Astrocyte of the spinal cord (primary cell): ENCODE results near the gene ASIC1.

Experiments
- DNase-seq: peaks from one replicate; pipeline ENCODE4 v3.0.0; 2011; ENCODE audit warnings: low read depth, low spot score
- H3K4me3 ChIP-seq: 2 replicates; pipeline ENCODE4 v1.5.1; 2011; ENCODE audit warnings: low read depth, mild to moderate bottlenecking, low read length, moderate library complexity
- CTCF ChIP-seq: IDR thresholded peaks from 2 replicates; pipeline ENCODE4 v1.5.1; 2012; ENCODE audit warnings: low read depth, mild to moderate bottlenecking, low read length, inconsistent platforms
- in situ Hi-C: cut with HindIII; loops from 2 replicates; pipeline ENCODE4 v1.10.0; 2017; ENCODE audit warnings: low sequenced_read_pairs

ASIC1 gene

GRCh38 chr12:50066402-50066801 lies 9.0 kb downstream of the ASIC1 start:
- H3K4me3 ChIP-seq, result no peak overlapping the region
- in situ Hi-C loops, result no loop called here
- TF ChIP-seq CTCF, result no peak
- DNase-seq, result peak; percentile 70

DNA sequence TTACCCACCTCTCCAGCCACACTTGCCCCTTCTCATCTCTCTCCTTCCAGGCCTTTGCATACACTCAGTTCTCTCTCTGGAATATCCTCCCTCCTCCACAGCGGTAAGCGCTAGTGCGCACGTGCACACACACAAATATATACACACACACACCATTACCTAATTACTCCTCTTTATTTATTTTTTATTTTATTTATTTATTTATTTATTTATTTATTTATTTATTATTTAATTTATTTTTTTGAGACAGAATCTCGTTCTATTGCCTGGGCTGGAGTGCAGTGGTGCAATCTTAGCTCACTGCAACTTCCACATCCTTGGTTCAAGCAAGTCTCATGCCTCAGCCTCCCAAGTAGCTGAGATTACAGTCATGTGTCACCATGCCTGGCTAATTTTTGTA lies 11.7 kb downstream of the ASIC1 start:
- H3K4me3 ChIP-seq, result no peak overlapping the region
- DNase-seq, result no peak
- TF ChIP-seq CTCF, result no peak
- in situ Hi-C loops, result no loop called here

GRCh38 chr12:50069539-50069938 lies 12.1 kb downstream of the ASIC1 start:
- in situ Hi-C loops, result no loop called here

DNA sequence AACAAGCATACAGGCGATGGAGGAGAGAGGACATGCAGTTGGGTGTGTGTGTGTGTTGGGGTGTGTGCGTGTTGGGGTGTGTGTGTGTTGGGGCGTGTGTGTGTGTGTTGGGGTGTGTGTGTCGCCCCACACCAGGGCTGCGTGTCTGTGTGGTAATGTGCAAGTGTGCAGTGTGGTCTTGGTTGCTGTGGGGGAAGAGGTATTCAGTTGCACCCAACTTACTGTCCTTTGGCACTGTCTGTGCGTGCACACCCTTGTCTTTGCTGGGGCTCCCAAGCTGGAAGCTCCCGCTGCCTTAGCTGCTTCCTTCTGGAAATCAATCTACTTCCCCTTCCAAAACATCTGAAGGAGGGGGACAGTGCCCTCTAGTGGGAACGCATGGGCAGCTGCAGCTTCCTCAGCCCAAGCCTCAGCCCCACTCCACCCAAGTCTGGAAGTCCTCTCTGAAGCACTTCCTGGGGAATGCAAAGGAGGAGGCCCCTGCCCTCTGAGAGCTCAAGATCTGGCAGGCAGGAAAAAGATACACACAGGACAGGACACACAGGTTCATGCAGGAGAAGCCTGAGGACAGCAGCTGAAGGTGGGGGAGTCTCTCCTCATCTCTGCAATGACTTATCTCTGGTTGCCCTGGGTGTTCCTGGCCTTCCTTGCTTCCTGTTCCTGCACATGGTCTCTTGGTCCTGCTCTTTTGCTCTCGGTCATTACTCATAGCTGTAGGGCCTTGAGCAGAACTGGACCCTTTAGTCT lies 13.1 kb downstream of the ASIC1 start:
- no peak overlapping the region for H3K4me3 ChIP-seq
- DNase-seq, result peak; percentile 83
- in situ Hi-C loops, result no loop called here
- peak; percentile 98 for TF ChIP-seq CTCF

More at GRCh38 chr12:50069539-50069938, 12.1 kb downstream of the ASIC1 start:
- DNase-seq, result no peak
- H3K4me3 ChIP-seq, result no peak overlapping the region
- no peak for TF ChIP-seq CTCF

DNA sequence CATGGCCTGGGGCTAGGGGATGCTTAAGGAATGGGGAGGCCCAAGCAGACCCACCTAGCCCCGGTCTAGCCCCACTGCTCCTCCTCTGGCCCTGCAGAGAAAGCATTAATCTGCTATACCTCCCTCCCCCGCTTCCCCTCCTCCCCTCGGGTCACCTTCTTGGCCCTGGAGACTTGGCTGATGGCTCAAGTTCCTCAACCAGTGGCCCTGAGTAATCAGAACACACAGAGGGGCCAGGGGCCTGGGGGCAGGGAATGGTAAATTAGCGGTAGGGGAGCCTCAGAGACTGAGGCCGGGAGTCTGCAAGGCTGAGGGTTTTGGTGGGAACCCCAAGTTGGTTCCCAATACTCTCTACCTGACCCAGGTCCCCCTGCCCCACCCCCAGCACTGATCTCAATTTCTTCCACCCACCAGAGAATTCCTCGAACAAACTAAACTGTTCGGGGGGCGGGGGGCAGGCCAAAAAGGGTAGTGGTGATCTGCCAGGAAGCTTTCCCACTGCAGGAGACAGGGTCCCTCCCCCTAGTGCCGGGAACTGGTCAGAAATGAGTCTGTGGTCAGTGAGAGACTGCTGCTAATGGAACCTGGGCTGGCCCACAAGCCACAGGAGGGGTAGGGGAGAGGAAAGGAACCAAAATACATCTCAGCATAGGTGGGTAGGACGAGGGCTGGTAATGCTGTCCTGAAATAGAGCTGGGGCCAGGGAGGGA lies 15.0 kb downstream of the ASIC1 start:
- in situ Hi-C loops, result no loop called here
- no peak for DNase-seq
- H3K4me3 ChIP-seq, result no peak overlapping the region
- no peak for TF ChIP-seq CTCF

DNA sequence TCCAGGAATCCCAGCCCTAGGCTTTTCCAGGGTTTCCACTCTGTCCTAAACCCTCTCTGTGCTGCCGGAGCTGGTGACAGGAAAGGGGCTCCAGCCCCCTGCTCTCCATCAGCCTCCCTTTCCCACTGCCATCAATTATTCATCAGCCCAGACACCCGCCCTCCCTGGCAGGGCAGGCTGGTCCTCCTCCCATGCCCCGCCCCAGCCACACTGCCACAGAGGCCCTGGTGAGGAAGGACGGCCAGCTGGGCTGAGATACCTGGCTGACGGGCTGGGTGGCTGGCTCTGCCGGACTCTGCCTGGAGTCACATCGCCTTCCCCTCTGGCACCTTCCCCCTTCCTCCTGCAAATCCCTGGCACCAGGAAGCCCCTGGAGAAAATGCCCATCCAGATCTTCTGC lies 15.8 kb downstream of the ASIC1 start:
- TF ChIP-seq CTCF, result no peak
- H3K4me3 ChIP-seq, result no peak overlapping the region
- DNase-seq, result no peak
- in situ Hi-C loops, result no loop called here
